NCI-H526 treated with DMSO at 0.1 percent for 48 hours (cell line): Measurements from ENCODE around the gene NCF4.

Experiments used
- DNase-seq: peaks from one replicate; lab custom pipeline; 2025; lab: John Stamatoyannopoulos, UW

Gene NCF4

DNA sequence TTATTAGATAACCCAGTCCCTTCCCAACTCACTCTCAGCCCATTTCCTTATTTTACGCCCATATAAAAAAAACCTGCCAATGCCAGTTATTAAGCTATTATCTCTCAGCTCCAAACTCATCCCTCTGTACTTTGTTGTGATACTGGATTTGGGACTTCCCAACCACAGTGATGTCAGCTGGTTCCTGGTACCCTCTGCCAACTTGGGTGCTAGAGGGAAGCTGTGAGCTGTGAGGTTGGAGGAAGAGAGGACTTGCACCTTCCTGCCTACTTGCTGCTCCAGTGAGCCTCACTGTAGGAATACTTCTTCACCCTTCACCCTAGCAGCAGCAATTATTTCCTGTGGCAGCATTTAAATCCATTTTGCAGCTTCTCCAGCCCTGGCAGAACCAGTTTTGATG is 33.5 kb downstream of the NCF4 start:
- no peak for DNase-seq

DNA sequence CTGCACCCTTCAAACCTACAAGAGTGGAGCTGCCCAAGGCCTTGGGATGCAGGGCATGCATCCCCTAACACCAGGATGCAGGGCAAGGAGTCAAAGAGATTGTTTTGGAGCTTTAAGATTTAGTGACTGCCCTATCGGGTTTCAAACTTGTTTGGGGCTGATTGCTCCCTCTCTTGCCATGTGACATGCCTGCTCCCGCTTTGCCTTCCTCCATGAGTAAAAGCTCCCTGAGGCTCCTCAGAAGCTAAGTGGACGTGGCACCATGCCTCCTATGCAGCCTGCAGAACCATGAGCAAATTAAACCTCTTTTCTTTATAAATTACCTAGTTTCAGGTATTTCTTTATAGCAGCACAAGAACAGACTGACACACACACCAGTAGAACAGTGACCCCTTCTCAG is 36.8 kb downstream of the NCF4 start:
- no peak for DNase-seq

DNA sequence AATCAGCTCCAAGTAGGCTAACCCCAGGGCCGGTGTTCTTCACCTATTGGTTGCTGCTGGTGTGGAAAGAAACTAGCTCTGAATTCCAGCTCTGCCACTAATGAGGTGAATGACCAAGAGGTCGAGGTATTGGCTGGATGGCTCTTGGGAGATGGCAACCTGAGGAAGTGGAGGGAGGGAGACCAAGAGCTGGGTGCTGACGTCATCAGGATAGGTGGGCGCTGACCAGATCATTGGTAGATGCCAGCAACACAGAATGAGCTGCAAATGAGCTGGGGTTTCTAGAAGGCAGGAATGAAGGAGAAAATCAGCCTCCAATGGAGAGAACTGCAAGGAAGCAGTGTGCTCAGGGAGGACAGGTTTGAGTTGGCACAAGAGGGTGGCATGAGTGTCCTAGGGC is 37.9 kb downstream of the NCF4 start:
- no peak for DNase-seq

DNA sequence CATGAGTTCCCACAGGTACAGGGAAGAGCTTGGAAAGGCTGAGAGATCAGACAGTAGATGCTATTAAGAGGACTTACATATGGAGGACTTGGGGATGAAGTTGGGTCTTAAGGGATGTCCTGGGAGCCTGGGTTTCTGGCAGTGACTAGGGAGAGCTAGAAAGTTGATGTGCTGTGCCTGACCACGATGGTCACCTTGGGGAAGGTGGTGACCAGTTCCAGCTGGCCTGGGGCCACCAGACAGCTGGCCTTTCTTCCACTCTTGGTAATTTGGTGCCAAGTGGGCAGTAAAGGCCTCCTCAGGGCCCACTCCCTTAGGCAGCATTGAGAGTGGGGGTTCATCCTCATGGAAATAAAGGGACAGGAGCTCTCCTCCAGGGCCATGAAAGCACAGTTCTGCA is 38.7 kb downstream of the NCF4 start:
- no peak for DNase-seq

DNA sequence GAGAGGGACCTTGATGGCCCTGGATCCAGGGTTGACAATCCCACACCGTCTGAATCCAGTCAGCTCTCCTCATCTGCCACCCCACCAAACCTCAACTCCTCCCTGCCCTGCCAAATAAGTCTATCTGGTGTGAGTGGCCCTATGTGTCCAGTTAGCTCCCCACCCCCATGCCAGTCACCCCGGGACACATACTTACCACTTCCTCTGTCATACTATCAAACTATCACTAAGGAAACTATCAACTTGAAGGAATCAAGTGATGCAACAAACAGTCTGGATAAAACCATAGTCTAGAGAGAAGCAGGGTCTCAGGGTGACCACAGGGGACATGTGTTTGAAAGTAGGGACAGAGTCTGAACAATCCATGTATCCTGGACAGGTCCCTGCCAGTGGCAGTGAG is 39.4 kb downstream of the NCF4 start:
- no peak for DNase-seq

DNA sequence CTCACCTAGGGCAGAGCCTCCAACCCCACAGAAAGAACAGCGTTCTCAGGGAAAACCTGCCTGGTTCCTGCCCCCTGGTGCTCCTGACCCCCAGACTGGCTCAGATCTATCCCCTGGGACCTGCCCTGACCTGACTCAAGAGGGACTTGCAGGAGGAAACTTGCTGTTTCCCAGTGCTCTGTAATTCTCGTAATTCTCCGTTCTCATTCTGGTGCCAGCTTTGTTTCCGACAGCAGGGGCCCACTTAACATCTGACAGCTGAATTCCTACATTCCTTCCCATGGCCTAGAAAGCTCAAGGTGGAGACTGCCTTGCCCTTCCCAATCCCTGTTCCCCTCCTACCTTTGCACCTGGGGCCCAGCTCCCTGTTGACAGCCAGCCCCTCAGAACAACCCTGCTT is 40.1 kb downstream of the NCF4 start:
- no peak for DNase-seq

DNA sequence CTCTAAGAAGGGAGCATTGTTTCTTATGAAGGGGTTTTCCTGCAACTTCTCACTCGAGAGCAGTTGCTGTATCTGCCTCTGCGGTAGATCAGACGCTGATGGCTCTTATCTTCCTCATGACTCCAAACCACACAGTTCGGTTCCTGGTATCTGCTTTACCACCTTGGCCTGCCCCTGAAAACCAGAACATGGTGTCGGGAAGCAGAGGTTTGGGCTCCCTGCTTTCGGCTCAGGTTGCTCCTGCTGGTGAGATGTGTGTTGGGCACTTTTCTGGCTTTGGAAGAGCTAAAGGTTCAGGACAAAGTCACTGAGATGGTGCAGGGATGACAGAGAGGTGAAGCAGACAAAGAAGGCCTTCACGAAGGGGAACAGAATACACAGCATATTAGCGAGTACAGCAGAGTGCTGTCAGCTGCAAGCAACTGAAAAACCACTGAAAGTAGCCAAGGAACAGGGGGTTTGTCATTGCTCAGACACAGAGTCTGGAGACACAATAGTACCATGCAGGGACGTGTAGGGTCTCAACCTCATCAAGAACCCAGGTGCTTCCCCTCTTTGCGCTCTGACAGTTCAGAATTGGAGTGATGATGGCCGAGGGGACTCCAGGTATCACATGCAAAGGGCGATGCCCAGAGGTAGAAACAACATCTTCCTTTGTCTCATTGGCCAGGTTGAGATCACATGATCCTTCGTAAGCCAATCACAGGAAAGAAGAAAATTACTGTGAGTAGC is 40.8 kb downstream of the NCF4 start:
- no peak for DNase-seq

DNA sequence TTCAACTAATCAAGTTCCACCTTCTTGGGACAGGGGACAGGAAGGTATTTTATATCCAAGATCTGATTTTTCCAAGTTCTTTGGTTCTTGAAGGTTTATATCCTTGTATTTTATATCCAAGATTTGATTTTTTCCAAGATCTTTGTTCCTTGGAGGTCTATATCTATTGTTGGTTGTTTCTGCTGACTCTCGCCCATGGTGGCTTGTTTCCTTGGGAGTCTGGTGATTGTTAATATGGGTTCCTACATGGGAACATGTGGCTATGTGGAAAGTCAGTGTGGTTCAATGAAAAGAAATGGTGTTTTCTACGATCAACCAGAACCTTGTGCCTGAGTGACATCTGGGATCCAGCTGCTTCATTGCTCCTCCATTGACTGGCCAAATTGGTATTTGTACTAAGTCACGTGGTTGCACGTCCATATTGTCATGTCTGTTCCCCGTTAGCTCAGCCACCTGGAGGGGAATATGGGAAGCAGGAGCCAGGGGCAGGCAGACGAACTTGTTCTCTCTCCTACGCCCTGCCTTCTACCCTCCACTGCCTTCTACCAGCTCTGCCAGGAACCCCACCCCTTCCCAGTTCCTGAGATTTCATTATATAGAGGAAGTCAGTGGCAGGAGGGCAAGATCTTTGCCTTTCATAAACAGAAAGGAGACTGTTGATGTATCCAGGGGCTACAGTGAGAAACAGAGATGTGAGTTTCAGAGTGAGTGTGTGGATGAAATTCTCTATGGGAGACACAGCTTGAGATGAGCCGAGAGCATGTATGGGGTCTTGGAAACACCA is 41.5 kb downstream of the NCF4 start:
- no peak for DNase-seq

DNA sequence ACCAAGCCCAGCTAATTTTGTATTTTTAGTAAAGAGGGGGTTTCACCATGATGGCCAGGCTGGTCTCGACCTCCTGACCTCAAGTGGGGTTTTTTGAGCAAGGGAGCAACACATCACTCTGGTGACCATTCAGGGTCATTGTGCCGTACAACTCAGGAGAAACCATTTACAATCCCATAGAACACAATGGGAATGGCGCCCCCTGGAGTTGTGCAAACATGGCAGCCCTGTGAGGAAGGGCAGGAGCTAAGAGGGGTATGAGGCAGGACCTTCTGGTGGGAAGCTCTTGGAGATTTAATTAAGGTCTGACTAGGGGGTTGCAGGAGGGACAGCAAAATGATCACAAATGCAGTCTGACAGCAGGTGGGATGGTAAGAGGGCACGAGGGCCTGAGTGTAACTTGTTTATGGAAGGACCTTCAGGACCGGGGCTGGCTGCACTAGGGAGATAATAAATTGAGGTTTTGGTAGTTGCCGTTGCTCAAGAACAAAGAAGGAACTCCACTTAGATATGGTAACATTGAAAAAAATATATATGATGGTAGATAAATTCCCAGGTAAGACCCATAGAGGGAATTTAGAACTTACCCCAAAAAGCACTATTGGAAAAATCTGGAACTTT is 43.6 kb downstream of the NCF4 start:
- DNase-seq, result no peak

DNA sequence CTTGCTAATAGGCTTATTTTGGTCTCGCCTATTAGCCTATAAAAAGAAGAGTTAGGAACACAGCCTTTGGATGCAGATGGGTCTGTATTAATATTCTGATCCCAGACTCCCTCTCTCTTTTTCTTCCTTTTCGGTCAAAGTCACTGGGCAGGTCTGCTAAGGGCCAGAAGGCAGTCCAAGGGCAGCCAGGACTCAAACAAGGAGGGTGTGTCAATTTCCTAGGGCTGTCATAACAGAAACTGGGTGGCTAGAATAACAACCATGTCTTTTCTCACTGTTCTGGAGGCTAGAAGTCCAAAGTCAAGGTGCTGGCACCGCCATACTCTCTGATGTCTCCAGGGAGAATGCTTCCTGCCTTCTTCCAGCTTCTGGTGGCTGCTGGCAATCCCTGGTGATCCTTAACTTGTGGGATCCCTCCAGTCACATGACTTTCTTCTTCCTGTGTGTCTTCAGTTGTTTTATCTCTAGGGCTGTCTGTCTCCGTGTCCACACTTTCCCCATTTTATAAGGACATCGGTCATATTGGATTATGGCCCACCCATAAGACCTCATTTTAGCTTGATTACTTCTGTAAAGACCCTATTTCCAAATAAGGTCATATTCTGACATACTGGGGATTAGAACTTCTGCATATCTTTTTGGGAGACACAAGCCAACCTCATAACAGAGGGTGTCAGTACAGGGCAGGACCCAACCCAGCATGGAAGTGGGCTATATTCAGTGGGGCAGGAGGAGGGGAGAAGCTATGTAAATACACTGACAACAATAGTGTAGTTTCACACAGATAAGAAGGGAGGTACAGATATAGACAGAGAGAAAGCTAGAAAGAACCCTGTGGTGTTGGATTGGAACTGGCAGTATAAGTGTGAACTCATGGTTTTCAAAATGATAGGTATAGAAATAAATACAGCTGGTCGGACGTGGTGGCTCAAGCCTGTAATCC is 46.7 kb downstream of the NCF4 start:
- DNase-seq, result no peak

DNA sequence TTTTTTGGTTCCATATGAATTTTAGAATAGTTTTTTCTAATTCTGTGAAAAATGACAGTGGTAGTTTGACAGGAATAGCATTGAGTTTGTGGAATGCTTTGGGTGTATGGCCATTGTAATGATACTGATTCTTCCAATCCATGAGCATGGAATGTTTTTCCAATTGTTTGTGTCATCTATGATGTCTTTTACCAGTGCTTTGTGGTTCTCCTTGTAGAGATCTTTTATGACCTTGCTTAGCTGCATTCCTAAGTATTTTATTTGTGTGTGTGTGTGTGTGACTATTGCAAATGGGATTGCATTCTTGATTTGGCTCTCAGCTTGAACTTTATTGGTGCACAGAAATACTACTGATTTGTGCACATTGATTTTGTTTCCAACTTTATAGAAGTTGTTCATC is 49.7 kb downstream of the NCF4 start:
- DNase-seq, result no peak

DNA sequence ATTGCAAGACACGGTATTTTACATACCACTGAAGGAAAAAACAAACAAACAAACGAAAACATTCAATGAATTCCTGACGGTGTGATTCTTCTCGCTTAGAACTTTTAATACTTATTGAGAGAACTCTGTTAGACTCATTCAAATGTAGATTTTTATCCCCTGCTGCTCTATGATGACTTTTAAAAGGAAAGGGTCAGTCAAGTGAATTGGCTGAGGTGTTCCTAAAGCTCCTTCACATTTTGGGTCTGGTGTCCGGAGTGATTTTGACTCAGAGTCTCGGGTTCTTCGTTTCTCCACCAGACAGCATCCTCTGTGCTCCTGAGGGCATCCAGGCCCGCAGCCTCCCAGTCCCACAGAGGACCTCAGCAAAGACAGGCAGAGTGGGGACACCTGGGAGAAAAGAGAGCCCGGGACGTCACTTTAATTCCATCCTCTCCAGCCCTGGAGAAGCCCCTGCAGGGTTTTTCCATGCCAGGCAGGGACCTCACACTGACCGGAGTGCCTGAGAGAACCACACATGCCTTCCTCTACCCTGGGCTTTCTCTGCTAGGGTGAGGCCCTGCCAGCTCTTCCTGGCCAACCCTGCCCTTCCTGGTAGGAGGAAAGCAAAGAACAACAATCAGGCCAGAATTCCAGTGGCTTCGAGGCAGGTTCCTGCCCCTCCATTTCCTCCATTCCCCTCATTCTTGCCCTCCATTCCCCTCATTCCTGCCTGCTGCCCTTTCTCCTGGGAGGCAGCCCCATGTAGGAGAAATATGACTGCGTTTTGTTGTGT is 51.3 kb downstream of the NCF4 start:
- no peak for DNase-seq

DNA sequence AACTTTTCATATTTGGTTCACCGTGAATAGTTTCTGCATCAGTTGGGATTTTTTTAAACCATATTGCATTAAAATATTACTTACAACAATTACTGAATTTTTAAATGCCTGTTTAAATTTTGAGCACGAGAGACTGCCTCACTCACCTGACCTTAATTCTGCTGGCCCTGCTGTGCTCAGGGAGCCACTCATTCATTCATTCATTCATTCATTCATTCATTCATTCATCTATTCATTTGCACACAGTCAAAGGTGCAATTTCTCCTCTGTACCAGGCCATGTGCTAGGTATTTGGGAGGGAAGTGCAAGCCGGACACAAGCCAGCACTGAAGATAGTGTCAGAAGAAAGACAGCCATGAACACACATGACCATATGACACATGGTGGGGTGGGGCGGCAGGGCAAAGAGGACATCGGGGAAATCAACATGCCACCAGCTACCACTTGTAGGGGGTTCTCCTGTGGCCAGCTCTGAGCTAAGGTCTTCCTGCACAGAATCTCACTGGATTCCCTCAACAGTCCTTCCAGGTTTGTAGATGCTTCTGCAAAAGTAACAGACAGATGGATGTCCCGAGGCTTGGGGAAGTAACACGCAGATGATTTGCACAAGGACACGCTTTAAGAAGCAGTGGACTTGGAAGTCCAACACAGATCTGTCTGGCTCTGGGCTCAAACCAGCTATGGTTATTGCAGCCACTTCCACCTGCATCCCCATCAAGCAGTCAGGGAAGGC is 52.1 kb downstream of the NCF4 start:
- no peak for DNase-seq

DNA sequence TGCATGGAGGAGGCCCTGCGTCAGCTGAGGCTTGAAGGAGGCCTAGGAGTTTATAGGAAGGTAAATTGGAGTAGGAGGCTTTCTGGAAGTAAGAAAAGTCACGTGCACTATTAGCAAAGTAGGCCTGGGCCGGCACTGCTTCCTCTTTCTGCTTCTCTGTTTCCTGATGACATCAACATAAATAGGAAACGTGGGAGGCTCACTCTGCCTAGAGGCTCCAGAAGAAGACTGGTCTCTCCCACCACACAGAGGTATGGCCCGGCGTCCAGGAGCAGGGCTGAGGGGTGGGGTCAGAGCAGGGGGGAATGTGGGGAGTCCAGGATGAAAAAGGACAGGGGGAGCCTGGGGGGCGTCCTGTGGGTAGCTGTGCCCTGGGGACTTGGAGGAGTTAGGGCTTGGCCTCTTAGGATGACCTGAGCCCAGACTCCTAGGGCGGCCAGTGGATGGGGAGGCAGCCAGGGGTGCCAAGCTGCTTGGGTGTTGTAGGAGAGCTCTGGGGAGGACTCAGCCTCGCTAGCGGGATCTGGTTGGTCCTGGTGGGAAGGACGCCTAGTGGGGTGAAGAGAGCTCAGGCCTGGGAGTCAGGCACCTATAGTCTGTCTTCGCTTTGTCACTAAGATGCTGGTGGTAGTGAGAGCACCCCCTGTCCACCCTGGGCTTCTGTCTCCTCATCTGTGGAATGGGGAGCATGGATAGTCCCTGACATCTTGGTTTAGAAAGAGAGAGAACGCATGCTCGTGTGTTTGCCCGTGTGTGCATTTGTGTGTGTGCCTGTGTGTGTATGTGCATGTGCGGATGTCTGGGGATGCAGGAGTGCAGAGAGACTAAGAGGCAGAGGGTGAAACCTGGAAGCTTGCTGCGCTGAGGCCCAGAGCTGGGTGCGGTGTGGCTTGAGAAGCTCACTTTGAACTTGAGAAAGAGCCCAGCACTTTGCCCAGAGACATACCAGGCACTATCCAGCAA is 52.9 kb downstream of the NCF4 start, which contains the start of gene CSF2RB:
CSF2RB (plus strand) TSS at position 202 of the 963 bp plus-strand sequence. CDS start 8,580 bp downstream, outside the sequence.
- no peak for DNase-seq

DNA sequence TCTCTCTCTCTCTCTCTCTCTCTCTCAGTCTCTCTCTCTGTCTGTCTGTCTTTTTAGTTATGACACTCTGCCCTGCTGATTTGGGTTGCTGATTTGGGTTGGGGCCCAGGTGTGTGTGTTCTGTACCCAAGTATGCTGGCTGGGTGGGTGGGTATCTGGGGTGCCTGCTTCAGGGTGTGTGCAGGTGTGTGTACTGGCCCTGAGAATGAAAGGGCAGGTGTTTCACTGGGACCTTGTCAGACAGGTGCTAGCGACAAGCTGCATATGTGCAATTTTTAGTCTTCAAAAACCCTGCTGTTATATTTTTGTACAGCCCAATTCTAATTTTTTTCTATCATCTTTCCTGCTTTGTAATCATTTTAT is 53.6 kb downstream of the NCF4 start:
- no peak for DNase-seq

DNA sequence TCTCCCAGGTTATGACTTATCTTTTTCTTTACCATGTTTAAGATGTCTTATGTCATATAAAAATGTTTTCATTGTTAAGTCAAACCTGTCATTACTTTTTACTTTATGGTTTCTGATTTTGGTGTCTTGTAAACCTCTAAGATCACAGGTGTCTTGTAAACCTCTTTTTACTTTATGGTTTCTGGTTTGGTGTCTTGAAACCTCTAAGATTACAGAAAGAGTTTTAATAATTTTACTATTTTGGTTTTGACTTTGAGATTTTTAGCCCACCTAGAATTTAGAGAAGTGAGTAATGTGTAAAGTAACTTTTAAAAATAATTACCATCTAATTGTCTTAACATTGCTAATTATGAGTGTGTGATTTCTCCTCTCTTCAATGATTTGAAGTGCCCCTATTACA is 55.2 kb downstream of the NCF4 start:
- DNase-seq, result no peak

DNA sequence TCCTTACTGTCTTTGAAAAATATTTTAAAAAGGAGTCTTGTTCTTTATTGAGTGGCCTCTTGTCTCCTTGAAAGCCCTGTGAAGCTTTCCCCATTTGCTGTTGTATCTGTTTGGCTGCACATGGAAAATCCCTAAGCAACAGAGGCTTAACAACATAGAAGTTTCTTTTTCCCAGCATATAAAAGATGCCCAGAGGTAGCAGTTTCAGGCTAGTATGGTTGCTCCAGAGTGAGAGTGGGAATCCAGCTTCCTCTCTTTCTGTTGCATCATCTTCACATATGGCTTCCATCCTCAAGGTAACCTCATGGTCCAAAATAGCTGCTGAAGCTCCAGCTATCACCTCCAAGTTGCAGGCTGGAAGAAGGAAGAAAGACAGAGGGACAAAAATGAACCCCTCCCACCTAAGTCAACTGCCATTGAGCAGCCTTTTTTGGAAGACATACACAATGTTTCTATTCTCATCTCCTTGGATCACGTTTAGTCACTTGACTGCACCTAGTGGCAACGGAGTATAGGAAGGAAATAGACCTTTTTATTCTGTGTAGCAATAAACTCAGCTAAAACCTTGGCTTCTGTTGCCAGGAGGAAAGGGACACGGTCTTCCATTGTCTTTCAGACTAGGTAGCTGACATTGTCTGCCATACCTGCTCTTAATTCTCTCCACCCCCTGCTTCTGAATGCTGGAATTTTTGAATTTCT is 57.9 kb downstream of the NCF4 start:
- no peak for DNase-seq

DNA sequence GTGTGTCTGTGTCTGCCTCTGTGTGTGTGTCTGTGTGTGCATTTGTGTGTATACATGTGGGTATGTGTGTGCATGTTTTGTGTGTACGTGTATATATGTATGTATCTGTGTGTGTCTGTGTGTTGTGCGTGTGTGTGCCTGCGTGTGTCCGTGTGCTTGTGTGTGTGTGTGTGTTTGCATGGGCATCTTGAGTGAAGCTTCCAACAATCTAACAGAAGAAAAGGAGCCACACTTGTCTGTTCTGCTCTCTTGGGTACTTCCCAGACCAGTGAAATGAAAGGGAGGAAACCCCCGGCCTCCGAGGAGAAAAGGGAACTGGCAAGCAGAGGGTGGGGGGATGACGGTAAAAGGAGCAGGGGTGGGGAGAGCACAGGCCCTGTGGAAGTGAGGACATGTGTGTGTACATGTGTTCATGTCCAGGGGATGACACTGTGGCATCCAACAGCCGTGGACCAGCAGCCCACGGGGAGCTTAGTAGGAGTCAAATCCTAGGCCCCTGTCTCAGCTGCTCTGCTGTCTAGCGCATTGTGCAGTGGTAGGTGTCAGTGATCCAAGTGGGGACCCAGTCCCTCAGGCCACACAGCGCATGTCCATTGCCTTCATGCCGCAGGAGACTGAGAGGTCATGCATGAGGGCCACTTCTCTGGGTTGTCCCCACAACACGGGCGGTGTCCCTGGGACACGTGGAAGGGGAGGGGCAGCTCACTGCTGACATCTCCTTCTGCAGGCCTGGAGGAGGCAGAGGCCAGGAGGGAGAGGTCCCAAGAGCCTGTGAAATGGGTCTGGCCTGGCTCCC is 60.7 kb downstream of the NCF4 start:
- DNase-seq, result no peak
